Uterus (tissue), 4 donors: ENCODE data around the gene CR1. TPM values are rescaled to one million over a fixed set of nuclear protein-coding genes. Genes with fewer than 3 reads are reported as not detected.

Experiments
- DNase-seq, 2 donors: peaks; one replicate each; pipeline ENCODE4 v3.0.0-alpha.2; 2019 to 2020
- H3K27ac ChIP-seq, 2 donors: fragments of 200-600 bp; sonication (generic); 1 replicate in 1 of 2; 2 replicates in 1 of 2; pipeline ENCODE4 v1.5.1; 2016 to 2018
- H3K27me3 ChIP-seq, 2 donors: fragments of 200-600 bp; sonication (generic); one replicate each; pipeline ENCODE4 v1.5.1; 2018 to 2019; ENCODE audit warnings: control low read depth in 1 of 2
- H3K36me3 ChIP-seq, 2 donors: fragments of 200-600 bp; sonication (generic); one replicate each; pipeline ENCODE4 v1.5.1; 2019; ENCODE audit warnings: control low read depth in 1 of 2
- H3K4me1 ChIP-seq, 2 donors: fragments of 200-600 bp; sonication (generic); one replicate each; pipeline ENCODE4 v1.5.1; 2018 to 2019; ENCODE audit warnings: control low read depth in 1 of 2
- H3K4me3 ChIP-seq, 2 donors: fragments of 200-600 bp; sonication (generic); 1 replicate in 1 of 2; 2 replicates in 1 of 2; pipeline ENCODE4 v1.5.1; 2018 to 2019; ENCODE audit warnings: mild to moderate bottlenecking in 1 of 2
- H3K9me3 ChIP-seq, 2 donors: fragments of 200-600 bp; sonication (generic); one replicate each; pipeline ENCODE4 v1.5.1; 2019; ENCODE audit warnings: control low read depth in 1 of 2
- CTCF ChIP-seq, 4 experiments: fragments of 200-600 bp in 2 of 4; fragments of 450-650 bp in 2 of 4; sonication (generic) in 2 of 4; IDR thresholded peaks; one replicate each; pipeline ENCODE4 v1.5.1; 2016 to 2019; ENCODE audit warnings: antibody characterized with exemption in 4 of 4, mild to moderate bottlenecking in 2 of 4, moderate library complexity in 1 of 4
- POLR2A ChIP-seq, 2 donors: fragments of 450-650 bp; IDR thresholded peaks; one replicate each; pipeline ENCODE4 v1.6.1; 2016; ENCODE audit warnings: antibody characterized with exemption in 2 of 2, mild to moderate bottlenecking in 1 of 2, moderate library complexity in 1 of 2
- intact Hi-C: fragments of 100-400 bp; cut with DNase I; formaldehyde crosslinking; loops from one replicate; pipeline ENCODE4 v1.15.1; 2023; ENCODE audit warnings: low total_unique reads
- total RNA-seq, 4 donors: library from RNA; depleted of rRNA in 3 of 4; stranded (reverse); fragments of >200 nt in 3 of 4; gene quantifications; one replicate each; pipeline versions ENCODE4 v1.1.0 to v1.2.4, GENCODE V29; 2014 to 2023
- donor health status: DM: yes; HTN: yes; CAD: no.

Gene CR1
- 1 to 10 TPM; 1.8 to 3.7 (median 2.5) TPM for total RNA-seq

- TF ChIP-seq POLR2A (IDR thresholded peaks at IDR 0.05) (no peak), CTCF (IDR thresholded peaks at IDR 0.05) (no peak)
- Histone ChIP-seq H3K4me1 (no peaks in the 10 kb centered on the region), H3K27ac (no peak within 1 kb of the TSS), H3K9me3 (no peaks in the 10 kb centered on the region), H3K27me3 (peaks cover 0 to 9% of the 10 kb centered on the region in 2 donors), H3K36me3 (no peaks in the 10 kb centered on the region), H3K4me3 (no peak within 1 kb of the TSS)
- intact Hi-C loops = no loop called here
- no peak for DNase-seq
Measured at GRCh38 chr1:207495801-207496792, at the start of gene CR1. Gene CR1 (plus strand): TSS chr1:207496157. CDS start chr1:207496268, 111 bp downstream.

- Histone ChIP-seq H3K4me3 (no peak overlapping the region), H3K4me1 (peaks cover 0 to 8% of the 10 kb centered on the region in 2 donors), H3K36me3 (no peaks in the 10 kb centered on the region), H3K9me3 (no peaks in the 10 kb centered on the region), H3K27ac (no peak overlapping the region), H3K27me3 (peaks cover 0 to 5% of the 10 kb centered on the region in 2 donors)
- no peak for DNase-seq
- TF ChIP-seq POLR2A (IDR thresholded peaks at IDR 0.05) = no peak
- intact Hi-C loops = no loop called here
Measured at GRCh38 chr1:207453710-207454045, 42.3 kb upstream of the CR1 start.

GRCh38 chr1:207454046-207454964 is 41.7 kb upstream of the CR1 start, which contains the start of gene CR2:
Gene CR2 (plus strand): TSS chr1:207454328. CDS start chr1:207454419, 91 bp downstream.
- intact Hi-C loops = no loop called here
- DNase-seq = peak in 1 of 2 donors; percentile 13
- H3K27me3 ChIP-seq = peaks cover 0 to 5% of the 10 kb centered on the region in 2 donors

GRCh38 chr1:207455183-207455754 is 40.7 kb upstream of the CR1 start:
- Histone ChIP-seq H3K27ac (no peak overlapping the region), H3K4me3 (no peak overlapping the region), H3K4me1 (peaks cover 0 to 8% of the 10 kb centered on the region in 2 donors), H3K36me3 (no peaks in the 10 kb centered on the region), H3K9me3 (no peaks in the 10 kb centered on the region), H3K27me3 (peaks cover 0 to 5% of the 10 kb centered on the region in 2 donors)
- intact Hi-C loops = no loop called here
- no peak for DNase-seq
- TF ChIP-seq POLR2A (IDR thresholded peaks at IDR 0.05) (no peak), CTCF (IDR thresholded peaks at IDR 0.05) (no peak)

More at GRCh38 chr1:207454046-207454964, 41.7 kb upstream of the CR1 start, which contains the start of gene CR2:
- TF ChIP-seq POLR2A (IDR thresholded peaks at IDR 0.05) (no peak), CTCF (IDR thresholded peaks at IDR 0.05) (no peak)
- Histone ChIP-seq H3K4me3 (peak within 1 kb of the TSS; percentile 22 to 23), H3K36me3 (no peaks in the 10 kb centered on the region), H3K4me1 (peaks cover 0 to 8% of the 10 kb centered on the region in 2 donors), H3K9me3 (no peaks in the 10 kb centered on the region), H3K27ac (no peak within 1 kb of the TSS)

GRCh38 chr1:207458414-207458813 is 37.5 kb upstream of the CR1 start:
- H3K4me1 ChIP-seq = peaks cover 0 to 8% of the 10 kb centered on the region in 2 donors
- H3K27ac ChIP-seq = no peak overlapping the region
- no peak for TF ChIP-seq POLR2A (IDR thresholded peaks at IDR 0.05)
- no peak for TF ChIP-seq CTCF (IDR thresholded peaks at IDR 0.05)
- peaks cover 0 to 5% of the 10 kb centered on the region in 2 donors for H3K27me3 ChIP-seq
- no peak overlapping the region for H3K4me3 ChIP-seq
- no peaks in the 10 kb centered on the region for H3K36me3 ChIP-seq
- intact Hi-C loops = no loop called here
- no peak for DNase-seq
- H3K9me3 ChIP-seq = no peaks in the 10 kb centered on the region
